ENCODE measurements around the gene MAN1C1.
"Not testable (repeated sequence)": the region's sequence is repeated elsewhere in the genome, so short reads cannot be mapped to it uniquely, and the experiment has no call there.

MAN1C1 gene

DNA sequence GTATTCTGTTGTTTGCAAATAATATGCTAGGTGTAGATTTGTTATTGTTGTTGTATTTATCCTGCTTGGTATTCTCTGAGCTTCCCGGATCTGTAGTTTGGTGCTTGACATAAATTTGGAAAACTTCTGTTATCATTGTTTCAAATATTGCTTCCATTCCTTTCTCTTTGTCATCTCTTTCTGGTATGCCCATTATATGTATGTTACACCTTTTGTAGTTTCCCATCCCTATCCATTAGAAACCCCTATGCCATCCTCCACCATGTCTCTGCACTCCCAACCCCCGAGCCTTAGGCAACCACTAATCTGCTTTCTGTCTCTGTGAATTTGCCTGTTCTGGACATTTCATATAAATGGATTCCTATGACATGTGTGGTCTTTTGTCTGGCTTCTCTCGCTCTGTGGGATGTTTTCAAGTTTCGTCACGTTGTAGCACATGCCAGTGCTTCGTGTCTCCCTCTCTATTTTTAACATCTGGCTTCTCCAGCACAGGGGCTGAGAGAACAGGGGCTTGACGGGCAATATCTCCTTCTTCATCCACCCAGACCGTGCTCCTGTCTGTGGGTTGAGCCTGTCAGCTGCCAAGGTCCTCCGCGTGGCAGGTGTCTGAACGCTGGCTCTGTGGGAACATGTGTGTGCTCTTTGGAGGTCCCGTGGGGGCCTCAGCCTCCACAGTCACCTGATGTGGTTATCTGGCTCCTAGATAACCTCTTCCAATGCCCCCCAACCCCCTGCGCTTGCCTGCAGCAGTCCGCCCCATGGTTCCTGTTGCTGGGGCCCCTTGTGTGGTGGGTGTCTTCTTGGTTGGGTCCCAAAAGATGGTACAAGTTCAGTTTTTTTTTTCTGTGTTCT, 32.8 kb upstream of the MAN1C1 start:
- in situ Hi-C loops (cut with HindIII; ENCODE audit: low sequenced_read_pairs), result no loop called here

- in situ Hi-C loops (cut with HindIII; ENCODE audit: low sequenced_read_pairs), result no loop called here
Observed at GRCh38 chr1:25586181-25586588, 30.4 kb upstream of the MAN1C1 start.

GRCh38 chr1:25587290-25587689, 29.3 kb upstream of the MAN1C1 start:
- in situ Hi-C loops (cut with HindIII; ENCODE audit: low sequenced_read_pairs), result no loop called here

DNA sequence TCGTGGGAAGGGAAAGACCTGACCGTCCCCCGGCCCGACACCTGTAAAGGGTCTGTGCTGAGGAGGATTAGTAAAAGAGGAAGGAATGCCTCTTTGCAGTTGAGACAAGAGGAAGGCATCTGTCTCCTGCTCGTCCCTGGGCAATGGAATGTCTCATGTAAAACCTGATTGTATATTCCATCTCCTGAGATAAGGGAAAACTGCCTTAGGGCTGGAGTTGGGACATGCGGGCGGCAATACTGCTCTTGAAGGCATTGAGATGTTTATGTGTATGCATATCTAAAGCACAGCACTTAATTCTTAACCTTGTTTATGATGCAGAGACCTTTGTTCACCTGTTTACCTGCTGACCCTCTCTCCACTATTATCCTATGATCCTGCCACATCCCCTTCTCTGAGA, 28.4 kb upstream of the MAN1C1 start:
- in situ Hi-C loops (cut with HindIII; ENCODE audit: low sequenced_read_pairs), result not testable (repeated sequence)

GRCh38 chr1:25588786-25589185, 27.8 kb upstream of the MAN1C1 start:
- in situ Hi-C loops (cut with HindIII; ENCODE audit: low sequenced_read_pairs), result not testable (repeated sequence)

DNA sequence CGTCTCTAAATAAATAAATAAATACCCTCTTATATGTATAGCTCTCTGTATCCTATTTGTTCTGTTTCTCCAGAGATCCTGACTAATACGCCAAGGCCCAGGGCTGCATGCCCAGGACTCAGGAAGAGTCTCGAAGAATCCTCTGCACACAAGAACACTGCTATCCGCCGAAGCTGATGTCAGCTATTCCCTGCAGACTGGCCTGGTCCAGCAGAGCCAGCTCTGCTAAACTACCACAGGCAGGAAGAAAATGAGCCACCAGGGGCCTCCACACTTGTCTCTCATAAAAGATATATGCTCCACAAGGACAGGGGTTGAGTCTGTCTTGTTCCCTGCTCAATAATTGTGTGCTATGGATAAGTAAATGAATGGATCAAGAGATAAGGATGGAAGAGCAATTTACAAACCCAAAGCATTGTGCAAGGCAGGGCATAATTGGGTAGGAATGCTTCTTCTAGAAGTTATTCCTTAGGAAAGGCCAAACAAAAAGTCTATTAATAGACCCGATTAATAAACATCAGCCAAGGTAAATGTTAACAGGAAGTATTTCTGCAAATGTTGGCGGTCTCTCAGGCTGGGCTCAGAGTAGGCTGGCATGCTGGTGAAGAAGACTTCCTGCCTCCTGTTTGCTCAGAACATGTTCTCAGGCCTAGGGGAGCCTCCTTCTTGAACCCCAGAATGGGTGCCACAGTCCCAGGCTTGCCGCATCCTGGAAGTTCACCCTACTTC, 26.3 kb upstream of the MAN1C1 start:
- in situ Hi-C loops (cut with HindIII; ENCODE audit: low sequenced_read_pairs), result no loop called here

DNA sequence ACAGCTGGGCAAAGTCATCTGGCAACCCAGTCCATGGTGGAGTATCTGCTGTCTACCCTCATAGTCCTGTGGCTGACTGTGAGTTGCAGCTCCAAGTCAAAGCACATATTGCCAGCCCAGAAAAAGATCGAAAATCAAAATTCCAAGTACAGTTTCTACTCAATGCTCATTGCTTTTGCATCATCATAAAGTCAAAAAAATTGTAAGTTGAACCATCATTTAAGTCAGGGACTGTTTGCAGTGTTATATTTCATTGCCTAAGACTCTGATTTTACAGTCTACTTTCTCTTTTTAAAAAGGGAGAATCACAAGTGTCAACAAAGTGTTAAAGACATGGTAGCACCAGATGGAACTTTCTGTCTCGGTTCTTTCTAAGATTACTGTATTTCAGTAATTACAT, 22.7 kb upstream of the MAN1C1 start:
- in situ Hi-C loops (cut with HindIII; ENCODE audit: low sequenced_read_pairs), result no loop called here

DNA sequence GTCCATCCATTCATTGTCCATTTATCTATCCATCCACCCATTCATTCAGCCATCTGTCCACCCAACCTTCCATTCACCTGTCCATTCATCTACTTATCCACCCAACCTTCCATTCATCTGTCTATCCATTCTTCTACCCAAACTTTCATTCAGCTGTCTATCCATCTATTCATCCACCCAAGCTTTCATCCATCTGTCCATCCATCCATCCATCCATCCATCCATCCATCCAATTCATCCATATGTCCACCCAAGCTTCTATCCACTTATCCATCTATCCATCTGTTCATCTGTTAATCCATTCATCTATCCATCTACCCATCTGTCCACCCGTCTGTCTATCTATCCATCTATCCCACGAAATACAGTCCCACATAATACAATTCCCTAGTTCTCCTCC, 21.6 kb upstream of the MAN1C1 start:
- in situ Hi-C loops (cut with HindIII; ENCODE audit: low sequenced_read_pairs), result no loop called here

GRCh38 chr1:25596641-25597040, 19.9 kb upstream of the MAN1C1 start:
- in situ Hi-C loops (cut with HindIII; ENCODE audit: low sequenced_read_pairs), result not testable (repeated sequence)

DNA sequence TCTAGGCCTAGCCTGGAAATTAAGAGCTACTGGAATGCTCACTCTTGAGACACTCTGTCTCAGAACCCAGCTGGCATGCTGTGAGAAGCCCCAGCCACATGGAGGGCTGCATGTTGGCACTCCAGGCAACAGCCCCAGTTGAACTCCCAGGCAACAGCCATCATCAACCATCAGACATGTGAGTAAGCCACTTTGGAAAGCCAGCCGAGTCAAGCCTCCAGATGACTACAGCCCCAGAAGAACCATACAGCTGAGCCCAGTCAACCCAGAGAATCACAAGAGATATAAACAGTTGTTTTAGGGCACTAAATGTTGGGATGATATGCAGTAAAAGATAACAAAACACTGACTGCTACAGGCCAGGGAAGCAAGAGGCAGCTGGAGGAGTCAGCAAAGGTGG, 17.7 kb upstream of the MAN1C1 start:
- in situ Hi-C loops (cut with HindIII; ENCODE audit: low sequenced_read_pairs), result no loop called here

DNA sequence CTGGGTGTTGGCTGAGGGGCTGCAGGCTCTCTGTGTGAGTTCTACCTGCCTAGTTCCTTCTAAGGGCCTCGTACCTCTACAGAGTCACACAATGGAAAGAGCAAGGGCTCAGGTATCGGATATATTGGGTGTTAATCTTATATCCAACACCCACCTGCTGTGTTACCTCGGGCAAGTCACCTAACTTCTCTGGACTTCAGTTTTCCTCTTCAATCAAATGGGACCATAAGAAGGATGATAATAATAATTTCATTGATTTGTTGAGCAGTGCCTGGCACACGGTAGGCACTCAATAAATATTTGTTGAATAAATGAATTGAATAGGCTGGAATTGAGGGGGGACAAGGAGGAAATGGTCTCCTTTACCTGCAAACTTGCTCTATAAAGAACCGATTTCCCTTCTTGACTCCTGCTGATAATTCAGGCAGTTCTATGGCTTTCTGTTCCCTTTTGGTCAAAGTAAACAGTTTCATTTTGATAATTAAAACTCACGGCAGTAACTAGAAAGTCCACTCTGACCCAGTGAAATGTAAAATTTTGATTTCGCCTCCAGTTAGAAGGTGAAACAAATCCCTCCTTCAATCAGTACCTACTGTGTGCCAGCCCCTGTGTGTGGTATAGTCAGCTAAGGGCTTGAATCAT, 16.5 kb upstream of the MAN1C1 start:
- in situ Hi-C loops (cut with HindIII; ENCODE audit: low sequenced_read_pairs), result loop anchor here (10.0 kb wide), 1 partner anchor 185 kb away; no protein-coding TSS in a partner anchor

DNA sequence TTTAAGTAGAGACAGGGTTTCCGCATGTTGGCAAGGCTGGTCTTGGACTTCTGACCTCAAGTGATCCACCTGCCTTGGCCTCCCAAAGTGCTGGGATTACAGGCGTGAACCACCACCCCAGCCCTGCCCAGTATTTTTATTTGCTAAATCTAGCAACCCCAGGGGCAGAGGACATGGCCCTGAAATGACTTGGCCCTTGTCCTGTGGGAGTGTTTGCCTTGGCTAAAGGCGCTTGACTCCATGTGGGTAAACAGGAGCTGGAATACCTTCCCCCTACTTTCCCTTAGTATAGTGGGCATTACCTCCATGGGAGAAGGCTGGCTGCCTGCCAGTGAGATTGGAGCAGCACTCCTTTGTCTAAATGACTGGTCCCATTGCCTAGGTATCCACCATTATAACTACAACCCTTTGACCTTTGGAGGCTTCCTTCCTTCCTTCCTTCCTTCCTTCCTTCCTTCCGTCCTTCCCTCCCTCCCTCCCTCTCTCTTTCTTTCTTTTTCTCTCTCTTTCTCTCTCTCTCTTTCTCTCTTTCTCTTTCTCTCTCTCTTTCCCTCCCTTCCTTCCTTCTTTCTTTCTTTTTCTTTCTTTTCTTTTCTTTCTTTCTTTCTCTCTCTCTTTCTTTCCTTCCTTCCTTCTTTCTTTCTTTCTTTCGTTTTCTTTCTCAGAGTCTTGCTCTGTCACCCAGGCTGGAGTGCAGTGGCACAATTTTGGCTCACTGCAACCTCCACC, 15.5 kb upstream of the MAN1C1 start:
- in situ Hi-C loops (cut with HindIII; ENCODE audit: low sequenced_read_pairs), result loop anchor here (10.0 kb wide), 1 partner anchor 184 kb away; no protein-coding TSS in a partner anchor

DNA sequence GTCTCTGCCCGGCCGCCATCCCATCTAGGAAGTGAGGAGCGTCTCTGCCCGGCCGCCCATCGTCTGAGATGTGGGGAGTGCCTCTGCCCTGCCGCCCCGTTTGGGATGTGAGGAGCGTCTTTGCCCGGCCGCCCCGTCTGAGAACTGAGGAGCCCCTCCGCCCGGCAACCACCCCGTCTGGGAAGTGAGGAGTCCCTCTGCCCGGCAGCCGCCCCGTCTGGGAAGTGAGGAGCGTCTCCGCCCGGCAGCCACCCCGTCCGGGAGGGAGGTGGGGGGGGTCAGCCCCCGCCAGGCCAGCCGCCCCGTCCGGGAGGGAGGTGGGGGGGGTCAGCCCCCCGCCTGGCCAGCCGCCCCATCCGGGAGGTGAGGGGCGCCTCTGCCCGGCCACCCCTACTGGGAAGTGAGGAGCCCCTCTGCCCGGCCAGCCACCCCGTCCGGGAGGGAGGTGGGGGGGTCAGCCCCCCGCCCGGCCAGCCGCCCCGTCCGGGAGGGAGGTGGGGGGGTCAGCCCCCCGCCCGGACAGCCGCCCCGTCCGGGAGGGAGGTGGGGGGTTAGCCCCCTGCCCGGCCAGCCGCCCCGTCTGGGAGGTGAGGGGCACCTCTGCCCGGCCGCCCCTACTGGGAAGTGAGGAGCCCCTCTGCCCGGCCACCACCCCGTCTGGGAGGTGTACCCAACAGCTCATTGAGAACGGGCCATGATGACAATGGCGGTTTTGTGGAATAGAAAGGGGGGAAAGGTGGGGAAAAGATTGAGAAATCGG, 12.6 kb upstream of the MAN1C1 start:
- in situ Hi-C loops (cut with HindIII; ENCODE audit: low sequenced_read_pairs), result loop anchor here (10.0 kb wide), 1 partner anchor 181 kb away; no protein-coding TSS in a partner anchor

DNA sequence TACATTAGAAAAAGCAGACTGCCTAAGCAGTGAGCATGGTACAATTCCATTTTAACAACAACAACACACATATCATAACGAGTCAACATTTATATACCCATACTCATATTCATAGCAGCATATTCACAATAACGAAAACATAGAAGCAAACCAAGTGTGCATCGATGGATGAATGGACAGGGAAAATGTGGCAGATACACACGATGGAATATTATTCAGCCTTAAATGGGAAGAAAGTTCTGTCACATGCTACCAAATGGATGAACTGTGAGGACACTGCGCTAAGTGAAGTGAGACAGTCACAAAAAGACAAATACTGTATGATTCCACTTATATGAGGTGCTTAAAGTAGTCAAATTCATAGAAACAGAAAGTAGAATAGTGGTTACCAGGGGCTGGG, 9.5 kb upstream of the MAN1C1 start:
- in situ Hi-C loops (cut with HindIII; ENCODE audit: low sequenced_read_pairs), result loop anchor here (10.0 kb wide), 1 partner anchor 178 kb away; no protein-coding TSS in a partner anchor

GRCh38 chr1:25608488-25609178, 8.0 kb upstream of the MAN1C1 start:
- in situ Hi-C loops (cut with HindIII; ENCODE audit: low sequenced_read_pairs), result loop anchor here (10.0 kb wide), 1 partner anchor 176 kb away; no protein-coding TSS in a partner anchor

- in situ Hi-C loops (cut with HindIII; ENCODE audit: low sequenced_read_pairs), result loop anchor here (5.0 to 10.0 kb wide), 2 partner anchors 102 to 175 kb away; no protein-coding TSS in a partner anchor
Observed at GRCh38 chr1:25609921-25610320, 6.7 kb upstream of the MAN1C1 start.

DNA sequence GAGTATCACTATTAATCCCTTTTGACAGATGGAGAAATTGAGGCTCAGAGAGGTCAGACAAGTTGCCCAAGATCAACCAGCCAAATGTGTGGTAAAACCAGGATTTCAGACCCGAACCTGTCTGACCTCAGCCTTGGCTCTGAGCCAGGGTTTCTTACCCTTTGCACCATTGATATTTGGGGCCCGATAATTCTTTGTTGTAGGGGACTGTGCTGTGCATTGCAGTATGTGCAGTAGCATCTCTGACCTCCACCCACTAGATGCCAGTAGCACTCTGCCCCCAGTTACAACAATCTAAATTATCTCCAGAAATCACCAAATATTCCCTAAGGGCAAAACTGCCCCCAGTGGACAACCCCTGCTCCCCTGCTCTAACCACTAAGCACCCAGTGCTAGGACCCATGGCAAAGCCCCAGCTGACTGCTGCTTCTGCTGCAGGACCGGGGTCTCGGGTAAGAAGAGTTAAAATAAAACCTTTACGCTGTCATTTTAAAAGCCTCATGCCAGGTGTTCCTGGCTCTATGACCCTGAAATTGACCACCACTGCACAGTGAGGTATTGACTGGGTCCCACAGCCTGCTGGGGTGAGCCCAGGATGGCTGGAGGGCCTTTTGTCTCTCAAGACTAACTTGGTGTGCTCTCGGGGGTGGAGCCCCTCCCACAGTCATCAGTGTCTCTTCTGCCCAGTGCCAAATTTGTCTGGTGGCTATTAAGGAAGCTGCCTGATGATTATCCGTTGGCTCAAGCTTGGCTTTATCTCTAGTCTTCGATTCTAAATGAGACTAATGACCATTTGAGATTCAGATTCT, 5.6 kb upstream of the MAN1C1 start:
- in situ Hi-C loops (cut with HindIII; ENCODE audit: low sequenced_read_pairs), result loop anchor here (5.0 kb wide), 1 partner anchor 101 kb away; no protein-coding TSS in a partner anchor

DNA sequence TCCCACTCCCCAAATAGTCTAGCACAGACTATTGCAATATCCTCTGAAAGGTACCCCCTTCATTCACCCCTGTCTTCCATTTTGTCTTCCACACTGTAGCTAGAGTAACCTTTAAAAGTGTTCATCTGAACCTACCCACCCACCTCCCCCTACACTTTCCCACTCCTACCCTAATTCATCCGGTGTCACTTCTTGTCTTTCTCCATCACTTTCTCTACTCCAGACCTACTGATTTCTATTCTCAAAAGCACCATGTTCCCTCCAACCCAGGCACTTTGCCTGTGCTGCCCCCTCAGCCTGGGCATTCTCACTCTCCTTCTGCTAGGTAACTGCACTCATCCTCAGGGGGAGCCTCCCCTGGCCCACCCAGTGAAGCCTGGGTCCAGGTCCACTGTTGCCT, 4.7 kb upstream of the MAN1C1 start:
- in situ Hi-C loops (cut with HindIII; ENCODE audit: low sequenced_read_pairs), result loop anchor here (5.0 kb wide), 1 partner anchor 100 kb away; no protein-coding TSS in a partner anchor
